Right forelimb (tissue), 1 donor: ENCODE data around the gene GAN.

Experiments
- DNase-seq: peaks from one replicate; pipeline ENCODE4 v3.0.0-alpha.2; 2018

The GAN gene

GRCh38 chr16:81314603-81315270 lies at the start of gene GAN:
Gene GAN, plus strand, starts transcription at chr16:81314962. Its CDS starts 152 bp downstream, at chr16:81315114.
- peak; percentile 95 for DNase-seq

GRCh38 chr16:81265052-81265451 lies 49.7 kb upstream of the GAN start:
- DNase-seq, result no peak

DNA sequence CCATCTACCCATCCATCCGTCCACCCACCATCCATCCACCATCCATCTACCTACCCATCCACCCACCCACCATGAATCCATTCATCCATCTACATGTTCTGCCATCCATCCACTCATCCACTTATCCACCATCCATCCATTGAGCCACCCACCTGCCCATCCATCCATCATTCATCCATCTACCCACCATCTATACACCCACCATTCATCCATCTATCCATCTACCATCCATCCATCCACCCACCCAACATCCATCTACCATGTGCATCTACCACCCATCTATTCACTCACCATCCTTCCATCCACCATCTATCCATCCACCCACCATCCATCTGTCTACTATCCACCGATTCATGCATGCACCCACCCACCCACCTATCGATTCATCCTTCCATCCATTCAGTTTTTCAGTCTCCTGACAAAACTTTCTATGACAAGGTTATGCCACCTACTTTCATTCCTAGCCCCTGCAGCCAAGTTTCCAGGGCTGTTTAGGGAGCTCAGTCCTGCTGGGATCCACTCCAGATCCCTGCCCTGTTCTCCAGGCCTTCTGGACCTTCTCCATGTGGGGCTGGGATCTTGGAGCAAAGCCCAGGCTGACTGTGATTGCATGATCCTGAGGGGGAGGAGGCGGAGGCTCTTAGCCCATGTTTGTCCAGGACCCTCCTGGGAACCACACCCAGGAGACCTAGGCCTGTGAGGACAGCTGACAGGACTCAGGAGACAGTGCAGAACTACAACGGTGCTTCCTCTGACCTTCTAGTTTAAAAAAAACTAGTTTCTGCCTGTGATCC lies 48.9 kb upstream of the GAN start:
- DNase-seq, result peak; percentile 50

GRCh38 chr16:81266680-81267095 lies 48.1 kb upstream of the GAN start:
- DNase-seq, result no peak

DNA sequence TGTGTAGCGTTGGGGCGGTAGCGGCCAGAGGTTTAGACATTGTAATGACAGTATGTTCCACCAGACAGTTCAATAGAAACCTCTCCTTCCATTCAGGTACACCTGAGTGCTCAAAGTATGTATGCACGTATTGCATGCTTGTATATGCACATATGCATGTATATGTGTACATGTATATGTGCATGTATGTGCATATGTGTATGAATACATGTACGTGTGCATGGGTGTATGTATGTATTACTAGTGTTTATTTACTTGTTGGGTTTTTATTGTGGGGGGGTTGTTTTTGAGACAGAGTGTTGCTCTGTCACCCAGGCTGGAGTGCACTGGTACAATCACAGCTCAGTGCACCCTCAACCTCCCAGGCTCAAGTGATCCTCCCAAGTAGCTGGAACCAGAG lies 46.3 kb upstream of the GAN start:
- no peak for DNase-seq

- DNase-seq, result no peak
Measured at GRCh38 chr16:81273223-81273950, 41.4 kb upstream of the GAN start.

- no peak for DNase-seq
Measured at GRCh38 chr16:81275064-81275532, 39.7 kb upstream of the GAN start.

- no peak for DNase-seq
Measured at GRCh38 chr16:81275795-81276194, 39.0 kb upstream of the GAN start.

GRCh38 chr16:81276323-81276722 lies 38.4 kb upstream of the GAN start:
- DNase-seq, result no peak

GRCh38 chr16:81277541-81278080 lies 37.2 kb upstream of the GAN start:
- DNase-seq, result no peak

GRCh38 chr16:81278526-81278925 lies 36.2 kb upstream of the GAN start:
- no peak for DNase-seq

DNA sequence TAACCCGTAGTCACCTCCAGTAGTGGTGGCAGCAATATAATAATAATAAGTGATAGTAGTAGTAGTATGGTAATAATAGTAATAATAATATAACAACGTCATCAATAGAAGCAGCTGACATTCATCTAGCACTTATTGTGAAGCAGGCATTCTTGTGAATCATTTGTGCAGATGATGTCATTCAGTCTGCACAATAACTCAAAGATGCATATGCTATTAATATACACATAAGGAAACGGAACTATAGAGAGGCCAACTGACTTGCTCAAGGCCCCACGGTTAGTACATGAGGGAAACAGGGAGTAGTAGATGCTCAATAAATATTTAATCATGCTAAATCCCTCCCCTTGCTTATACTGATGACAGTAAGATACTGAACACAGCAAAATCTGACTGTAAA lies 35.4 kb upstream of the GAN start:
- no peak for DNase-seq

- no peak for DNase-seq
Measured at GRCh38 chr16:81280393-81280792, 34.4 kb upstream of the GAN start.

DNA sequence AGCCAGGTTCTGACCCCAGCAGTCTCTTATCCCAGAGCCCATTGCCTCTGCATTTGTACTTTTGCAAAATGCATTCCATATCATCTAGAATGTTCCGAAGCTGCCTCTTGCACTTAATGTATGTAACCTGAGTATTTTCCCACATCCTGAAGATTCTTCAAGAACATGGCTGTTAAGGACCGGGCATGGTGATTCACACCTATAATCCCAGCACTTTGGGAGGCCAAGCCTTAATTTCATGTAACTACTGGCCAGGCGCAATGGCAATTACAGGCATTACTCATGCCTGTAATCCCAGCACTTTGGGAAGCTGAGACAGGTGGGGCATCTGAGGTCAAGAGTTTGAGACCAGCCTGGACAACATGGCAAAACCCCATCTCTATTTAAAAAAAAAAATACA lies 31.7 kb upstream of the GAN start:
- DNase-seq, result no peak

- DNase-seq, result no peak
Measured at GRCh38 chr16:81284995-81285600, 29.7 kb upstream of the GAN start.

DNA sequence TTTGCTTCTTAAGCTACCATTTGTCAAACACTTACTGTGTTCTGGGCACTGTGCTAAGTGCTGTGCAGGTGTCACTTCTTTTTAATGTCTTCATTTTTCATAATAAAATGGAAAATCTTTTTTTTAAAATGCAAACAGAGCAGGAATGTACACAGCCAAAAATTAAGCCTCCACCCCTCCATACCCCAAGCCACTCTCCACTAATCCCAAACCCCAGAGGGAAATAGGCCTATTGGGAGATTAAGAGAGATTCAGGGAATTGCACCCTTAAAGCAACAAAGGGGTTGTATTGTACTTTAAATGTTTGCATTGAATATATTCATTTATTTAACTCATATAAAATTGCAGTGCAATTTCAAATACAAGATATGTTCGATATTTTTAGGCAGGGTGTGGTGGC lies 28.6 kb upstream of the GAN start:
- DNase-seq, result no peak

DNA sequence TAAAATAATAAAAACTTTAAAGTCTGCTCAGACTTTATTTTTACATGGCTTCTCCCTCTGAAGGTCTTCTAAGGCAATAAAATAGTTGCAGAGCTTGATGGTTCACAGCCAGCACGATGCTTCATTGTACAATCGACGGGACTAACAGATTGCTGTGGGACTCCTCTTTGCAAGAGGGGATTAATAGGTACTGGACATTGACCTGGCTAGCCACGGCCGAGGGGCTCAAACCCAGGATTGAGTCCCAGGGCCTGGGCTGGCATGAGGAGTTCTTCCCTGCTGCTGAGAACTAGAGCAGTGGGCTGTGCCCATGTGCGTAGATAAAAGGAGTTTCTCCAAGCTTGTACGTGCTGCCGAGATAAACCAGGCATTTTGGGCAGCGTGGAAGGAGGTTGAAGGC lies 23.6 kb upstream of the GAN start:
- no peak for DNase-seq

DNA sequence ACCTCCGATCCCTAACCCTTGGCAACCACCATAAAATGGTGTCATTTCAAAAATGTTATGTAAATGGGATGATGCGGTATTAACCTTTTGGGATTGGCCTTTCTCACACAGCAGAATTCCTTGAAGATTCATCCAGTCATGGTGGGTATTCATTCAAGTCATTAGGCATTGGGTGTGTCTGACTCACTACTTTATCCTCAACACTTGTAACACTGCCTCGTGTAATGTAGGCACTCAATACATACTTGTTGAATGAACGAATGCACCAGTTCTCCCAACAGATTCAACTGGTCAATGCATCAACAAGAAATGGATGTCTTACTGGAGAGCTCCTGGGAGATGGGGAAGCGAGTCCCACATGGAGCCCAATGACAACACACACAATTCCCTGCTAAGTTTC lies 21.8 kb upstream of the GAN start:
- no peak for DNase-seq

DNA sequence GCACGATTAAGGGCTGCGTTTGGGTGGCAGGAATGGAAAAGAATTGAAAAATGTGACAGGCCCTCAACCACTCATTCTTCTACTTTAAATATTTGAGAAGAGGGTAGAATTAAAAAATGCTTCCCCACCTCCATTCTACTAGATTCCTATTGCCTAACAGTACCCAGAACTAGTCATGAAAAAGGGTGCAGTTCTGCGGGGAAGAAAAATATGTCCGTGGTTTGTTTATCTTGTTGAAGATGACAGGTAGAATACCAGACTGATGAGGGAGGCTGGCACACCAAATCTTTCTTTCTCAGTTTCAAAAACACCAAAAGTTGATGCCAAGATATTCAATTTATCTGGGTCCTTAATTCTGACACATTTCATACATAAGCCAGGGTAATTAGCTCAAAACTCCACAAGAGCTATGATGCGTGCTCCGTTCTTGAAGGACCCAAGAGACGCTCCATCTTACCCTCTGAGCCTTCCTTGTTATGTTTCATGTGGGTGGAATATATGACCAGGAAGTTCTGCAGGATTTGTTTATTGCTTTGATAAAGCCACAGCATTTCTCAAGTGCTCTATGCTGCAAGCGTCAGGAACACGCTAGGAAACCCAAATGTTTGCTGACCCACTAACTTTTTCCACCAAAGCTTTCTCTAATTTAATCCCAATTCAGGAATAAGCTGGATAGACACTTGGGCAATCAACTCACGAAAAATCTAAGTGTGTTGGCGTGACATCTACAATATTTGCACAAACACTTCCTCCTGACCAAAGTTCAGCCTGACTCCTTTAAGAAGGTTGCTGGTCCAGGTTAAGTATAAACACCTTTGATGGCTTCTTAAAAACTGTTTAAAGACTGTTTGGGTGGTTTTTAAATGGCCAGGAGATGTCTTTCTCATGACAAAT lies 20.6 kb upstream of the GAN start:
- no peak for DNase-seq

DNA sequence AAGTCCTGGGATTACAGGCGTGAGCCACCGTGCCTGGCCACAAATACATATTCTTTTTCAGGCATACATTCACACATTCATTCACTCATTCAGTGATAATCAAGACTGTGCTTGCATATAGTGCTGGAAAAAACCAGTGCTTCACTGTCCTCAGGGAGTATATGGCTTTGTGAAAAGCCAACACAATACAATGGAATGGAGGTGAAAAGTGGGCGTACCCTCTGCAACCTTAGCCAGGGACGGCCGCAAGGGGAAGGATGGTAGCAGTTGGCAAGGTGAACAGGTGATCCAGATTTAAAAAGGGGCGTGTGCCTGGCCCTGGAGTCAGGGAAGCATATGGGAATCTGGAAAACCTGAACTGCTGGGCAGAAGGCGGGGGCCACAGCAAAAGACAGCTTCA lies 18.1 kb upstream of the GAN start:
- no peak for DNase-seq

DNA sequence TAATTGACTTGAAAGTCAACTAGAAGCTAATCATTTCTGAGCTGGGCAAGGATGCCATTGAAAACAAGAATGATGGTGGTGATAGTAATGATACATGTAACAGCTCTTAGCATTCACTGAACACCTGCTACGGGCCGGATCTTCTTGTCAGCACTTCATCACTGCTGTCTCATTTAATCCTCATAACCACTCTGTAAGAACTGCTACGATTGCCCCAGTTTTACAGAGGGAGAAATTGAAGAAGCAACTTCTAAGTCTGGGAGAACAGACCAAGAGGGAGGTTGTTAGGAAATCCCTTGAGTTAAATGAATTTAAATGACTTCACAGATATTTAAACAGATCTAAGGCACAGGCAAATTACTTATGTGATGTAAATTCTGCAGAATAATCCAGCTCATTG lies 7.0 kb upstream of the GAN start:
- DNase-seq, result no peak

DNA sequence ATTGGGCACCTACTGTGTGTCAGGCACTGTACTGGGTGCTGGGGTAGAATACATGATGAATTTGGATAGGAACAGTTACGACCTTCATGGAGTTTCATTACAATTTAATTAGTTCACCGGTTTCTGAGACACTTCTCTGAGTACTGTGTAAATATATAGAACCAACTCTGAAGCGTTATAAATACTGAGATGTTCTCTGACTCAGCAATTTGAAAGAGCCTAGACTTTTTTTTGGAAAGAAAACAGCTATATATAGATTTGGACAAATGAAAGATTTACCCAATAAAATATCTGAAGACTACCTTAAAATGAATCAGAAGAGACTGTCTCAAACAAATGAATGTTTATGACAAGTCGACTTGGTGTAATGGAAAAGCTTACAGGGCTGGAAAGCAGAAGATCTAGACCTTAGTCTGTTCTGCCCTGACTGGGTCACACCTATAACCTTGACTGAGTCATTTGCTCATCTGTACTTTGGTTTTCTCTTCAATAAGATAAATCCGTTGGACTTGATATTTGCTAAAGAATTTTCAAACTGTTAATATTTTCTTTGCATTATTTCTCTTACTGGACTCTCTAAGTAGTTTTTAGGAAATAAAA lies 4.6 kb upstream of the GAN start:
- no peak for DNase-seq
